Measurements from ENCODE around the gene ACTR1B. TPM values are rescaled to one million over a fixed set of nuclear protein-coding genes. Genes with fewer than 3 reads are reported as not detected.

ACTR1B gene
- total RNA-seq, 1 experiment from 2014 or later = 36.3 TPM

DNA sequence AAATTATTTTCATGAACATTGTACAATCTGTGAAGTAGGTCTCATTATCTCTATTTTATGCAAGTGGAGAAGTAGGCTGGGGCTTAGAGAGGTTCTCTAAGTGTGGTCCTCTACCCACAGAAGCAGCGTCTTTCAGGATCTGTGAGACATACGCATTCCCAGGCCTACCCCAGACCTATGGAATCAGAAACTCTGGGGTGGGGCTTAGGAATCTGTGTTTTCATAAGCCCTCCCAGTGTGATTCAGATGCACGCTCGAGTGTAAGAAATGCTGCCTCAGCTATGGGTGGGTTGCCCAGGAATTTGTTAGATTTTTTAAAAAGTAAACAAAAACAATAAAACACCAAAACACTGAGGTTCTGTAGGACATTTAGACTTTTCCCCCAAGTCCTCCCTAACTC, 34.7 kb upstream of the ACTR1B start:
- Histone ChIP-seq H3K27me3 (replicated peaks; ENCODE audit: insufficient read depth, low read depth, low read length, poor library complexity) (no peaks in the 10 kb centered on the region), H3K36me3 (ENCODE audit: insufficient read depth, low read length, poor library complexity, severe bottlenecking) (no peaks in the 10 kb centered on the region), H3K4me3 (ENCODE audit: low read depth, low read length, poor library complexity, severe bottlenecking) (no peak overlapping the region), H3K27ac (ENCODE audit: low read depth, low read length, poor library complexity, severe bottlenecking) (no peak overlapping the region), H3K4me1 (ENCODE audit: insufficient read depth, low read length, poor library complexity, severe bottlenecking) (peaks cover 17% of the 10 kb centered on the region), H3K9me3 (ENCODE audit: low read depth, low read length, poor library complexity, severe bottlenecking) (no peaks in the 10 kb centered on the region)
- intact Hi-C loops (cut with micrococcal nuclease; ENCODE audit: unreplicated experiment) = no loop called here
- BruUV-seq (replicated peaks) = no TSS peak
- ChIA-PET POLR2A (ENCODE audit: low non-redundant PET) (no interaction called here), CTCF (interaction anchor here (0.5 to 3.6 kb wide), 2 partner anchors 31 to 108 kb away, joined by 4 to 20 read pairs; partner anchors contain the start of gene ANKRD36B)
- DNase-seq (ENCODE audit: low spot score) = no peak
- no peak for TF ChIP-seq EZH2 (IDR thresholded peaks at IDR 0.05; ENCODE audit: borderline replicate concordance, low read depth, low read length, poor library complexity, severe bottlenecking)
- TF ChIP-seq, protein P1, sequence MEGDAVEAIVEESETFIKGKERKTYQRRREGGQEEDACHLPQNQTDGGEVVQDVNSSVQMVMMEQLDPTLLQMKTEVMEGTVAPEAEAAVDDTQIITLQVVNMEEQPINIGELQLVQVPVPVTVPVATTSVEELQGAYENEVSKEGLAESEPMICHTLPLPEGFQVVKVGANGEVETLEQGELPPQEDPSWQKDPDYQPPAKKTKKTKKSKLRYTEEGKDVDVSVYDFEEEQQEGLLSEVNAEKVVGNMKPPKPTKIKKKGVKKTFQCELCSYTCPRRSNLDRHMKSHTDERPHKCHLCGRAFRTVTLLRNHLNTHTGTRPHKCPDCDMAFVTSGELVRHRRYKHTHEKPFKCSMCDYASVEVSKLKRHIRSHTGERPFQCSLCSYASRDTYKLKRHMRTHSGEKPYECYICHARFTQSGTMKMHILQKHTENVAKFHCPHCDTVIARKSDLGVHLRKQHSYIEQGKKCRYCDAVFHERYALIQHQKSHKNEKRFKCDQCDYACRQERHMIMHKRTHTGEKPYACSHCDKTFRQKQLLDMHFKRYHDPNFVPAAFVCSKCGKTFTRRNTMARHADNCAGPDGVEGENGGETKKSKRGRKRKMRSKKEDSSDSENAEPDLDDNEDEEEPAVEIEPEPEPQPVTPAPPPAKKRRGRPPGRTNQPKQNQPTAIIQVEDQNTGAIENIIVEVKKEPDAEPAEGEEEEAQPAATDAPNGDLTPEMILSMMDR (conservative IDR thresholded peaks at IDR 0.05; ENCODE audit: low read depth, low read length) = no peak

DNA sequence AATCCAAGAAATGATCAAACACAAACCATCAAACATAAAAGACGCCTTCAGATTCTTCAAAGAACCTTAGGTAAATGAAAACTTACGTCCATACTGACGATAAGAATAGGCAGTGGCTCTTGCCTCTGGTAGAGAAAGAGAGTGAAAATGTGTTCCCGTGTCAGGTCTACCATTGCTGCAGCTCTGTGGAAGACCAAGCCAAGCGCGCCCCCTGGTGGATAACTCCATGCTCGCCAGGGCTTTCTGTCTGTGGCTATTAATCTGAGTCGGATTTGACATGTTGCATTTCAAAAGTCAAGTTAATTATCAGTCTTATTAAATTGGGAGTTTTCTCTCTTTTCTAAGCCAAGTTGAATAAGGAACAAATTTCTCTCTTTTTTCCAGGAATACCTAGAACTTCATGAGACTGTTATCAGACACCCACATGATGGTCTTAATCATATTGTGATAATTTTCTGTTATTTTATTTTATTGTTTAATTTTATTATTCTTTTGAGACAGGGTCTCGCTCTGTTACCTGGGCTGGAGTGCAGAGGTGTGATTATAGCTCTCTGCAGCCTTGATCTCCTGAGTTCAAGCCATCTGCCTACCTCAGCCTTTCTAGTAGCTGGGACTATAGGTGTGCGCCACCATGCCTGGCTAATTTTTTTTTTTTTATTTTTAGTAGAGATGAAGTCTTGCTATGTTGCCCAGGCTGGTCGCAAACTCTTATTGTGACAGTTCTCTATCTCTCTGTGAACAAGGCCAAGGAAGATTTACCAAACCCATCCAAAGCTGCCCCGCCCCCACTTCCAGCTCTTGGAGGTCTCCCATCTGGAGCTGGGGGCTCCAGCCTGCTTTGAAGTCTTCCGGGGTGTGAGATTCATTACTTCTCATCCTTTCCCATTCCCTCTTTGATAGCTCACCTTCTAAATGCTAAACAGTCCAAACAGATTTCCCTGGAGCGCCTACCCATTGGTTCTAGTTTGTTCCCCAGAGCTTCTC, 33.7 kb upstream of the ACTR1B start:
- intact Hi-C loops (cut with micrococcal nuclease; ENCODE audit: unreplicated experiment) = loop anchor here (1.0 to 2.0 kb wide), 2 partner anchors 33 to 107 kb away; partner anchors contain the start of gene ACTR1B
- Histone ChIP-seq H3K9me3 (ENCODE audit: low read depth, low read length, poor library complexity, severe bottlenecking) (no peaks in the 10 kb centered on the region), H3K4me1 (ENCODE audit: insufficient read depth, low read length, poor library complexity, severe bottlenecking) (peaks cover 13% of the 10 kb centered on the region), H3K27me3 (replicated peaks; ENCODE audit: insufficient read depth, low read depth, low read length, poor library complexity) (no peaks in the 10 kb centered on the region), H3K36me3 (ENCODE audit: insufficient read depth, low read length, poor library complexity, severe bottlenecking) (no peaks in the 10 kb centered on the region), H3K27ac (ENCODE audit: low read depth, low read length, poor library complexity, severe bottlenecking) (no peak overlapping the region), H3K4me3 (ENCODE audit: low read depth, low read length, poor library complexity, severe bottlenecking) (no peak overlapping the region)
- DNase-seq (ENCODE audit: low spot score) = peak; percentile 85
- POLR2A ChIA-PET (ENCODE audit: low non-redundant PET) = no interaction called here
- TF ChIP-seq EZH2 (IDR thresholded peaks at IDR 0.05; ENCODE audit: borderline replicate concordance, low read depth, low read length, poor library complexity, severe bottlenecking) = no peak
- TF ChIP-seq, protein P1 (conservative IDR thresholded peaks at IDR 0.05; ENCODE audit: low read depth, low read length) = peak; percentile 92
- BruUV-seq (replicated peaks) = no TSS peak
- CTCF ChIA-PET = interaction anchor here (0.5 to 3.6 kb wide), 6 partner anchors 30 to 107 kb away, joined by 4 to 20 read pairs (median 6); partner anchors contain the start of genes ACTR1B, ANKRD36B and COX5B

DNA sequence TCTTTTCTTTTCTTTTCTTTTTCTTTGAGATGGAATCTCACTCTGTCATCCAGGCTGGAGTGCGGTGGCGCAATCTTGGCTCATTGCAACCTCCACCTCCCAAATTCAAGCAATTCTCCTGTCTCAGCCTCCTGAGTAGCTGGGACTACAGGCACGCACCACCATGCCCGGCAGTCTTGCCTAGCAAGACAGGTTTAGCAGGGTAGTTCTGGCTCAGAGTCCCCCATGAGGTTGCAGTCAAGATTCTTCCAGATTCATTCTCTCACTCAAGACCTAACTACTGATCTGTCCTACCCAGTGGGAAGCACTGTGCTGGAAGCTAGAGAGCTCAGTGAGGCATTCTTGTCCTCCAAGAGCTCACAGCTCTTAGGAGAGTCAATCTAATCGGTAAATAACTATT, 31.9 kb upstream of the ACTR1B start:
- Histone ChIP-seq H3K36me3 (ENCODE audit: insufficient read depth, low read length, poor library complexity, severe bottlenecking) (no peaks in the 10 kb centered on the region), H3K4me3 (ENCODE audit: low read depth, low read length, poor library complexity, severe bottlenecking) (no peak overlapping the region), H3K4me1 (ENCODE audit: insufficient read depth, low read length, poor library complexity, severe bottlenecking) (peaks cover 4% of the 10 kb centered on the region), H3K27me3 (replicated peaks; ENCODE audit: insufficient read depth, low read depth, low read length, poor library complexity) (no peaks in the 10 kb centered on the region), H3K27ac (ENCODE audit: low read depth, low read length, poor library complexity, severe bottlenecking) (no peak overlapping the region), H3K9me3 (ENCODE audit: low read depth, low read length, poor library complexity, severe bottlenecking) (no peaks in the 10 kb centered on the region)
- POLR2A ChIA-PET (ENCODE audit: low non-redundant PET) = no interaction called here
- BruUV-seq (replicated peaks) = no TSS peak
- intact Hi-C loops (cut with micrococcal nuclease; ENCODE audit: unreplicated experiment) = loop anchor here (2.0 kb wide), 1 partner anchor 31 kb away; the partner anchor contains the start of gene ACTR1B
- TF ChIP-seq, protein P1 (conservative IDR thresholded peaks at IDR 0.05; ENCODE audit: low read depth, low read length) = no peak
- CTCF ChIA-PET = interaction anchor here (3.6 kb wide), 1 partner anchor 105 kb away, joined by 20 read pairs; the partner anchor contains the start of gene ANKRD36B
- DNase-seq (ENCODE audit: low spot score) = no peak

Measured in A673 (cell line).